Activated naive CD8-positive, alpha-beta T cell treated with anti-CD3 and anti-CD28 coated beads, Interleukin-2, amount 10 ng/mL, durations not matched to agents 7 days and 5 days (primary cell): ENCODE measurements around the gene SEM1. TPM values are rescaled to one million over a fixed set of nuclear protein-coding genes. Genes with fewer than 3 reads are reported as not detected.
"Not testable (repeated sequence)": the region's sequence is repeated elsewhere in the genome, so short reads cannot be mapped to it uniquely, and the experiment has no call there.

Experiments
- ATAC-seq: fragments of 150-1000 bp; cut with Tn5 transposase; one replicate; pipeline ENCODE4 v1.10.0; 2021; ENCODE audit warnings: low read depth, moderate library complexity
- POLR2A ChIA-PET: fragments of 350-600 bp; sonication (Branson Sonifier 250); formaldehyde crosslinking; loops from one replicate; lab custom pipeline; 2021; ENCODE audit warnings: antibody characterized with exemption; lab: Charles Lee
- DNase-seq: peaks from one replicate; pipeline ENCODE4 v3.0.0; 2021
- H3K27ac Mint-ChIP-seq: one replicate; pipeline ENCODE4 v1.8.0; 2022; ENCODE audit warnings: mild to moderate bottlenecking, mixed read lengths
- H3K27me3 Mint-ChIP-seq: one replicate; pipeline ENCODE4 v1.8.0; 2022; ENCODE audit warnings: mild to moderate bottlenecking, moderate library complexity, mixed read lengths
- H3K36me3 Mint-ChIP-seq: one replicate; pipeline ENCODE4 v1.8.0; 2021; ENCODE audit warnings: mild to moderate bottlenecking, mixed read lengths
- H3K4me1 Mint-ChIP-seq: one replicate; pipeline ENCODE4 v1.8.0; 2021; ENCODE audit warnings: mixed read lengths
- H3K4me3 Mint-ChIP-seq: one replicate; pipeline ENCODE4 v1.8.0; 2022; ENCODE audit warnings: mild to moderate bottlenecking, moderate library complexity, mixed read lengths
- H3K9me3 Mint-ChIP-seq: one replicate; pipeline ENCODE4 v1.8.0; 2021; ENCODE audit warnings: mixed read lengths
- total RNA-seq, 2 experiments: library from RNA; stranded (reverse); gene quantifications; one replicate each; pipeline ENCODE4 v1.2.3, GENCODE V29; 2021

Gene SEM1
- 10 to 100 TPM; 42.8 to 49.7 TPM for total RNA-seq

- DNase-seq, result peak; percentile 73
- POLR2A ChIA-PET, result interaction anchor here (0.6 kb wide), 1 partner anchor 24 kb away, joined by 7 read pairs; no protein-coding TSS in a partner anchor
- H3K27ac Mint-ChIP-seq, result peak within 1 kb of the TSS; percentile 93
- H3K4me3 Mint-ChIP-seq, result peak within 1 kb of the TSS; percentile 99
- peaks cover 2% of the 10 kb centered on the region for H3K27me3 Mint-ChIP-seq
- peaks cover 20% of the 10 kb centered on the region for H3K4me1 Mint-ChIP-seq
- peaks cover 9% of the 10 kb centered on the region for H3K9me3 Mint-ChIP-seq
- peaks cover 10% of the 10 kb centered on the region for H3K36me3 Mint-ChIP-seq
- ATAC-seq, result peak; percentile 86
Measured at GRCh38 chr7:96709381-96710228, at the start of gene SEM1. SEM1 (minus strand) TSS chr7:96709846; CDS start chr7:96709763, 83 bp downstream.

- H3K27ac Mint-ChIP-seq, H3K4me3 Mint-ChIP-seq, ATAC-seq, H3K36me3 Mint-ChIP-seq, DNase-seq, H3K9me3 Mint-ChIP-seq, H3K4me1 Mint-ChIP-seq, POLR2A ChIA-PET: not testable (repeated sequence)
- peaks cover 33% of the 10 kb centered on the region for H3K27me3 Mint-ChIP-seq
Measured at GRCh38 chr7:96757880-96758279, 48.2 kb upstream of the SEM1 start.

DNA sequence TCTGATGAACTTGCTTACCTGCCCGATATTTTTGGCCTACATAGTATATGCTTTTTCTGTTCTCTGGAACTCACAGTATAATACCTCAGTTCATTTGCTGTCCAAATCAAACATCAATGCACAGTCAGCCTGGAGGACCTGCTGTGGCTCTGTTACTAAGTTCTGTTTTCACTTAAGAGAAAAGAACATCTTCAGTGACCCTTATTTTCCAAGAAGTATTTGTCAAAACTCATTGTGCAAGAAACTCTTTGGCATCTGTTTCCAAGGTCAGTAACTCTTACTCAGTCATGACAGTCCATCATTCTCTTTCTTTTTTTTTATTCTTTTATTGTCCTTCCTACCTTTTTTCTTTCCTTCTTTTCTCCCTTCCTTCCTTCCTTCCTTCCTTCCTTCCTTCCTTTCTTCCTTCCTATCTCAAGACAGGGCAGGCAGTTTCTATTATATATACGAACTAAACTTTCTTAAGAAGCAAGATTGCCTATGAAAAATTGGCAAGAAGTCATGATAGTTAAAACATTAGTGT, 37.8 kb upstream of the SEM1 start:
- H3K9me3 Mint-ChIP-seq, result peaks cover 3% of the 10 kb centered on the region
- no peak overlapping the region for H3K4me3 Mint-ChIP-seq
- H3K27me3 Mint-ChIP-seq, result peaks cover 23% of the 10 kb centered on the region
- ATAC-seq (no peak), DNase-seq (no peak)
- no peaks in the 10 kb centered on the region for H3K4me1 Mint-ChIP-seq
- H3K36me3 Mint-ChIP-seq, result no peaks in the 10 kb centered on the region
- no peak overlapping the region for H3K27ac Mint-ChIP-seq
- POLR2A ChIA-PET, result no interaction called here

DNA sequence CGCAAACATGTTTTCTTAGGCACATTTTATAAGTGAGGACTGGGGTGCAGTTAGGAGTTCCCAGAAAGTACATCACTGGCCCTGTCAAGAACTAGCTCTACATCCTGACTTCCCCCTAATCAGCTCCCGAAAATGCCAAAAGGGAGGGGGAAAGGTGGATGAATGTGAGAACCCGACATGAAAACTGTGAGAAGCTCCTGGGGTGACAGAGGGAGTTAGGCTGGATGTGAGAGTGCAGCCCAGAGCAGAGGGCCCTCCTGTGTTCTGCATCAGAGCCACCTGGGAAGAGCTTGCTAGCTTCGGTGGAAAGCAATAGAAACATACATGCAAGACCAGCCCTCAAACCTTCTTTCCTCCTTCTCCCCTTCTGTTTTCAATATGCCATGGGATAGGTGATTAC, 30.5 kb upstream of the SEM1 start:
- DNase-seq (no peak), ATAC-seq (no peak)
- H3K9me3 Mint-ChIP-seq, result no peaks in the 10 kb centered on the region
- POLR2A ChIA-PET, result no interaction called here
- no peak overlapping the region for H3K27ac Mint-ChIP-seq
- no peaks in the 10 kb centered on the region for H3K4me1 Mint-ChIP-seq
- no peak overlapping the region for H3K4me3 Mint-ChIP-seq
- H3K36me3 Mint-ChIP-seq, result no peaks in the 10 kb centered on the region
- peaks cover 29% of the 10 kb centered on the region for H3K27me3 Mint-ChIP-seq

DNA sequence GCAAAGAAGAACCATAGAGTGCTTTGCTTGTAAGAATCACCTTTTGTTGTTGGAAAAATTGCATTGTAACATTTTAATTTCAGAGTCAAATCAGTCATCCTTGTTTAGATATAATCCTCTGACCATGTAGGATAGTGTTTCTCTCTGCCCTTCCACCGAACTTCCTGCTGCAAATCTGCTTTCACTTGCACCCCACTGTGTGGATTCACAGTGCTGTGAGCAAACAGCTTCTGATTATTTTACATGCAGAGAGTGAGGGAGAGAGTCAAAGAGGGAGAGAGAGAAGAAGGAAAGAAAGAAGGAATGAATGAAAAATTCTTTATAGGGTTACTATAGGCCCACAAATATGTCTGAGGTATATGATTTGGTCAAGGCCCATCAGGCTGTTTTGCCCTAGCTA, 30.0 kb upstream of the SEM1 start:
- DNase-seq (no peak), ATAC-seq (no peak)
- POLR2A ChIA-PET, result no interaction called here
- H3K4me1 Mint-ChIP-seq, result no peaks in the 10 kb centered on the region
- no peak overlapping the region for H3K27ac Mint-ChIP-seq
- peaks cover 27% of the 10 kb centered on the region for H3K27me3 Mint-ChIP-seq
- H3K4me3 Mint-ChIP-seq, result no peak overlapping the region
- no peaks in the 10 kb centered on the region for H3K36me3 Mint-ChIP-seq
- no peaks in the 10 kb centered on the region for H3K9me3 Mint-ChIP-seq

GRCh38 chr7:96739167-96739566, 29.5 kb upstream of the SEM1 start:
- H3K9me3 Mint-ChIP-seq, result no peaks in the 10 kb centered on the region
- H3K4me3 Mint-ChIP-seq, result no peak overlapping the region
- POLR2A ChIA-PET, result no interaction called here
- H3K36me3 Mint-ChIP-seq, result no peaks in the 10 kb centered on the region
- no peaks in the 10 kb centered on the region for H3K4me1 Mint-ChIP-seq
- DNase-seq (no peak), ATAC-seq (no peak)
- H3K27me3 Mint-ChIP-seq, result peaks cover 23% of the 10 kb centered on the region
- no peak overlapping the region for H3K27ac Mint-ChIP-seq

DNA sequence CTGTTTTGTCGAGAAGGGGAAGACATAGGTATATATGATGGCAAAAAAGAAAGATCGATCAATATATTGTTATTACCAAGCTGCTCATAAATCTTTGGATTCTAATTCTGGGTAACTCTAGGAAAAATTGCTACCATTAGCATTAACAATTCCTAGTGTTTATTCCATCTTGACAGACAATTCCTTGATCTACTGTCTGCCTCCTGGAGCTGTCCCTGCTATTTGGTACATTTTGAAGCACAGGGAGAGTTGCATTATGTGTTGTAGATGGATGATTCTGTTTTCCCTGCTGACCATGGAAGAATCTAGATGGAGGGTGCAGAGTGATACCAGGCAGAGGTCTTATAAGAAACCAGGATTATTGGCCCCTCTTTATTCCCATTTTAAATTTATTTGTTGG, 29.1 kb upstream of the SEM1 start:
- Mint-ChIP-seq H3K27ac (no peak overlapping the region), H3K9me3 (no peaks in the 10 kb centered on the region), H3K4me3 (no peak overlapping the region), H3K36me3 (no peaks in the 10 kb centered on the region), H3K4me1 (no peaks in the 10 kb centered on the region), H3K27me3 (peaks cover 23% of the 10 kb centered on the region)
- DNase-seq, result no peak
- no peak for ATAC-seq
- POLR2A ChIA-PET, result no interaction called here

- H3K9me3 Mint-ChIP-seq, result no peaks in the 10 kb centered on the region
- peaks cover 17% of the 10 kb centered on the region for H3K27me3 Mint-ChIP-seq
- H3K27ac Mint-ChIP-seq, result no peak overlapping the region
- POLR2A ChIA-PET, result interaction anchor here (0.5 kb wide), 1 partner anchor 1567 kb away, joined by 3 read pairs; no protein-coding TSS in a partner anchor
- ATAC-seq (no peak), DNase-seq (no peak)
- H3K36me3 Mint-ChIP-seq, result no peaks in the 10 kb centered on the region
- no peaks in the 10 kb centered on the region for H3K4me1 Mint-ChIP-seq
- no peak overlapping the region for H3K4me3 Mint-ChIP-seq
Measured at GRCh38 chr7:96737545-96738050, 28.0 kb upstream of the SEM1 start.

GRCh38 chr7:96734343-96734742, 24.7 kb upstream of the SEM1 start:
- ATAC-seq, result no peak
- H3K36me3 Mint-ChIP-seq, result no peaks in the 10 kb centered on the region
- H3K27me3 Mint-ChIP-seq, result peaks cover 3% of the 10 kb centered on the region
- H3K4me1 Mint-ChIP-seq, result no peaks in the 10 kb centered on the region
- POLR2A ChIA-PET, result no interaction called here
- H3K27ac Mint-ChIP-seq, result no peak overlapping the region
- no peak overlapping the region for H3K4me3 Mint-ChIP-seq
- no peaks in the 10 kb centered on the region for H3K9me3 Mint-ChIP-seq
- DNase-seq, result no peak

GRCh38 chr7:96729820-96730219, 20.2 kb upstream of the SEM1 start:
- Mint-ChIP-seq H3K4me3 (no peak overlapping the region), H3K27me3 (peaks cover 9% of the 10 kb centered on the region), H3K36me3 (no peaks in the 10 kb centered on the region), H3K27ac (no peak overlapping the region), H3K4me1 (no peaks in the 10 kb centered on the region), H3K9me3 (no peaks in the 10 kb centered on the region)
- ATAC-seq (no peak), DNase-seq (no peak)
- POLR2A ChIA-PET, result no interaction called here

- no peak overlapping the region for H3K27ac Mint-ChIP-seq
- no peaks in the 10 kb centered on the region for H3K36me3 Mint-ChIP-seq
- DNase-seq (no peak), ATAC-seq (no peak)
- no peaks in the 10 kb centered on the region for H3K4me1 Mint-ChIP-seq
- H3K9me3 Mint-ChIP-seq, result no peaks in the 10 kb centered on the region
- no peak overlapping the region for H3K4me3 Mint-ChIP-seq
- peaks cover 16% of the 10 kb centered on the region for H3K27me3 Mint-ChIP-seq
- POLR2A ChIA-PET, result no interaction called here
Measured at GRCh38 chr7:96728139-96728538, 18.5 kb upstream of the SEM1 start.

DNA sequence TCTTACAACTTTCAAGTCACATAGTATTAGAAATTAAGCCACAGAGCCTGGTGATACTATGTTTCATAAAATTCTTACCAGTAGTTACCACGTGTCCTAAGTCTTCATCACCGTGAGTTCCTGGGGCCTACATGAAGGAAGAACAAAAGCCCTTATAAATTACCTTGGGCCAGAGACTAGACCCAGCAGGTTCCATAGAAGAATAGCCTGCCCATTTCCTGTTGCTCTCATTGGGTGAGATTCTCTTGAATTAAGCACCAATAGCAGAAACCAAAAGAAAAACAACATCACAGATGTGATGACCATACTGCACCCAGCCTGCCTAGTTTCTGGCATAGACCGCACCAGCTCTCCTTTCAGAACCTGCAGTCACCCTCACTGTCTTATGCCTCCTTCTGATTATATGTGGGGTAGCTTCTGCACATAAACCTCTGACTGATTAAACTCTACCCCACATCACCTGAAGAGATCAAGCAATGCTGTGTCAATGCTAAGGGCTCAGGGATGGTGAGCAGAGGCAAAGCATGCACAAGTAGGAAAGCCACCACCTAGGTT, 18.0 kb upstream of the SEM1 start:
- no peaks in the 10 kb centered on the region for H3K4me1 Mint-ChIP-seq
- H3K4me3 Mint-ChIP-seq, result no peak overlapping the region
- POLR2A ChIA-PET, result no interaction called here
- peaks cover 22% of the 10 kb centered on the region for H3K27me3 Mint-ChIP-seq
- no peak overlapping the region for H3K27ac Mint-ChIP-seq
- ATAC-seq, result no peak
- H3K36me3 Mint-ChIP-seq, result peaks cover 1% of the 10 kb centered on the region
- peaks cover 3% of the 10 kb centered on the region for H3K9me3 Mint-ChIP-seq
- no peak for DNase-seq

DNA sequence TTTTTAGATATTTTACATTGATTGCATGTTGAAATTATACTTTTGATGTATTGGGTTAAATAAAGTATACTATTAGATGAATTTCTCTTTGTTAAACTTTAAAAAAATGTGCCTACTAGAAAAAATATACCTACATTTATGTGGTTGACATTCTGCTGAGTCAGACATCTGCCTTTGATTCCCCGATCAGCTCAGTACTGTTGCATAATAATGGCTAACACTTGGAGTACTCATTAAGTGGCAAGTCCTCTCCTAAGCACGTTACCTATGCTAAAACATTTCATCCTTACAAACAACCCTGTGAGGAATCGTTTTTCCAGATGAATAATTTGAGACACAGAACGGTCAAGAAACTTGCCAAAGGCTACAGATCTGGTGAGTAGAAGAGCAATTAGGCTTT, 14.0 kb upstream of the SEM1 start:
- POLR2A ChIA-PET, result no interaction called here
- Mint-ChIP-seq H3K27ac (no peak overlapping the region), H3K4me1 (no peaks in the 10 kb centered on the region), H3K36me3 (peaks cover 1% of the 10 kb centered on the region), H3K27me3 (peaks cover 32% of the 10 kb centered on the region), H3K4me3 (no peak overlapping the region), H3K9me3 (peaks cover 3% of the 10 kb centered on the region)
- no peak for DNase-seq
- no peak for ATAC-seq

GRCh38 chr7:96722928-96723327, 13.3 kb upstream of the SEM1 start:
- peaks cover 32% of the 10 kb centered on the region for H3K27me3 Mint-ChIP-seq
- DNase-seq, H3K4me3 Mint-ChIP-seq, H3K36me3 Mint-ChIP-seq, ATAC-seq, H3K9me3 Mint-ChIP-seq, POLR2A ChIA-PET, H3K4me1 Mint-ChIP-seq, H3K27ac Mint-ChIP-seq: not testable (repeated sequence)
